Measurements from ENCODE around the gene MPLKIP. TPM values are rescaled to one million over a fixed set of nuclear protein-coding genes. Genes with fewer than 3 reads are reported as not detected.
"Not testable (repeated sequence)": the region's sequence is repeated elsewhere in the genome, so short reads cannot be mapped to it uniquely, and the experiment has no call there.

MPLKIP gene
- total and polyA plus RNA-seq, 10 donors = 28.1 to 64.5 (median 41.2) TPM

- intact Hi-C loops (cut with DNase I; ENCODE audit: low total_unique reads) = no loop called here
- TF ChIP-seq POLR2AphosphoS5 (IDR thresholded peaks at IDR 0.05) = no peak
- TF ChIP-seq CTCF (IDR thresholded peaks at IDR 0.05 in 8 of 11, conservative IDR thresholded peaks at IDR 0.05 in 3 of 11) = no peak
- no peak for TF ChIP-seq POLR2A (IDR thresholded peaks at IDR 0.05)
- Histone ChIP-seq H3K27me3 (replicated peaks in 1 of 7) (no peaks in the 10 kb centered on the region), H3K4me3 (no peak overlapping the region), H3K9me3 (no peaks in the 10 kb centered on the region), H3K27ac (no peak overlapping the region), H3K36me3 (peaks cover 0 to 4% (median 0%) of the 10 kb centered on the region in 6 donors), H3K4me1 (peaks cover 0 to 10% (median 4%) of the 10 kb centered on the region in 6 donors)
- no peak for DNase-seq
- 96 to 100% (median 98%) methylated on average over 2 of the region's 2 CpGs for WGBS, 5 donors
Measured at GRCh38 chr7:40122940-40123254, 11.5 kb downstream of the MPLKIP start.

GRCh38 chr7:40122100-40122939 lies 12.1 kb downstream of the MPLKIP start:
- H3K27ac ChIP-seq; H3K4me1 ChIP-seq; H3K27me3 ChIP-seq (replicated peaks in 1 of 7); DNase-seq; intact Hi-C loops (cut with DNase I; ENCODE audit: low total_unique reads); H3K36me3 ChIP-seq; H3K4me3 ChIP-seq; H3K9me3 ChIP-seq: not testable (repeated sequence)
- WGBS, 5 donors = 95 to 97% (median 97%) methylated on average over 14 of the region's 14 CpGs

- TF ChIP-seq POLR2AphosphoS5 (IDR thresholded peaks at IDR 0.05) (no peak), CTCF (IDR thresholded peaks at IDR 0.05 in 8 of 11, conservative IDR thresholded peaks at IDR 0.05 in 3 of 11) (no peak), POLR2A (IDR thresholded peaks at IDR 0.05) (no peak)
- Histone ChIP-seq H3K27ac (no peak overlapping the region), H3K4me3 (no peak overlapping the region), H3K9me3 (no peaks in the 10 kb centered on the region), H3K4me1 (no peaks in the 10 kb centered on the region), H3K36me3 (no peaks in the 10 kb centered on the region), H3K27me3 (replicated peaks in 1 of 7) (no peaks in the 10 kb centered on the region)
- intact Hi-C loops (cut with DNase I; ENCODE audit: low total_unique reads) = no loop called here
- 89 to 97% (median 94%) methylated on average over 5 of the region's 5 CpGs for WGBS, 5 donors
- DNase-seq = no peak
Measured at GRCh38 chr7:40120020-40120419, 14.4 kb downstream of the MPLKIP start.

- DNase-seq; H3K27ac ChIP-seq; H3K36me3 ChIP-seq; H3K27me3 ChIP-seq (replicated peaks in 1 of 7); H3K9me3 ChIP-seq; H3K4me3 ChIP-seq; H3K4me1 ChIP-seq; intact Hi-C loops (cut with DNase I; ENCODE audit: low total_unique reads): not testable (repeated sequence)
- 65 to 87% (median 73%) methylated on average over 7 of the region's 7 CpGs for WGBS, 5 donors
Measured at GRCh38 chr7:40118201-40118600, 16.2 kb downstream of the MPLKIP start.

- DNase-seq; H3K27me3 ChIP-seq (replicated peaks in 1 of 7); H3K9me3 ChIP-seq; intact Hi-C loops (cut with DNase I; ENCODE audit: low total_unique reads); H3K27ac ChIP-seq; H3K36me3 ChIP-seq; H3K4me3 ChIP-seq; H3K4me1 ChIP-seq: not testable (repeated sequence)
- WGBS, 5 donors = 95 to 98% (median 96%) methylated on average over 9 of the region's 9 CpGs
Measured at GRCh38 chr7:40117199-40117598, 17.2 kb downstream of the MPLKIP start.

GRCh38 chr7:40115936-40116335 lies 18.5 kb downstream of the MPLKIP start:
- intact Hi-C loops (cut with DNase I; ENCODE audit: low total_unique reads) = no loop called here
- Histone ChIP-seq H3K9me3 (no peaks in the 10 kb centered on the region), H3K4me1 (no peaks in the 10 kb centered on the region), H3K4me3 (no peak overlapping the region), H3K27ac (no peak overlapping the region), H3K27me3 (replicated peaks in 1 of 7) (no peaks in the 10 kb centered on the region), H3K36me3 (no peaks in the 10 kb centered on the region)
- DNase-seq = no peak
- 91 to 99% (median 93%) methylated on average over 2 of the region's 2 CpGs for WGBS, 5 donors
- TF ChIP-seq CTCF (IDR thresholded peaks at IDR 0.05 in 8 of 11, conservative IDR thresholded peaks at IDR 0.05 in 3 of 11) = no peak
- TF ChIP-seq POLR2A (IDR thresholded peaks at IDR 0.05) = no peak
- no peak for TF ChIP-seq POLR2AphosphoS5 (IDR thresholded peaks at IDR 0.05)
